Lung microvascular endothelial cell (primary cell): ENCODE measurements around the gene KRTAP29-1. TPM values are rescaled to one million over a fixed set of nuclear protein-coding genes. Genes with fewer than 3 reads are reported as not detected.
"Not testable (repeated sequence)": the region's sequence is repeated elsewhere in the genome, so short reads cannot be mapped to it uniquely, and the experiment has no call there.

ENCODE experiments used
- DNase-seq, 2 donors: peaks; one replicate each; pipeline versions ENCODE4 v3.0.0 to v3.0.0-alpha.2; 2010; ENCODE audit warnings: low read depth in 2 of 2
- total RNA-seq: library from RNA; depleted of rRNA; stranded (reverse); fragments of >200 nt; gene quantifications from 2 replicates; pipeline ENCODE4 v1.2.1, GENCODE V29; 2014

Gene KRTAP29-1, protein sequence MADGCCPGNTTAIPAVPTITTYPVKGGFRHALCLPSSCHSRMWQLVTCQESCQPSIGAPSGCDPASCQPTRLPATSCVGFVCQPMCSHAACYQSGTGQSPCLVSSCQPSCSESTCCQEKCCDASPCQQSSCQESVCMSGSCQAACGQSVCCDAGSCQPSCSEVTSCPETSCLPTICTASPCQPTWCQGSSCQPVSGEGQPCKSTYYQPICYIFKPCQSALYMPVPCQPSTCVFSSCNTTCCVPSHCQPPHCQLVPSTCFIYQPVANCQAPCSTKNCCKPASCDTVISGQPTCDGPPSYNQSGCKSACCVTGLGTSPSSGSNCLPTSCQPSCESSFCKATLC
- total RNA-seq: not detected in 2 replicates

DNA sequence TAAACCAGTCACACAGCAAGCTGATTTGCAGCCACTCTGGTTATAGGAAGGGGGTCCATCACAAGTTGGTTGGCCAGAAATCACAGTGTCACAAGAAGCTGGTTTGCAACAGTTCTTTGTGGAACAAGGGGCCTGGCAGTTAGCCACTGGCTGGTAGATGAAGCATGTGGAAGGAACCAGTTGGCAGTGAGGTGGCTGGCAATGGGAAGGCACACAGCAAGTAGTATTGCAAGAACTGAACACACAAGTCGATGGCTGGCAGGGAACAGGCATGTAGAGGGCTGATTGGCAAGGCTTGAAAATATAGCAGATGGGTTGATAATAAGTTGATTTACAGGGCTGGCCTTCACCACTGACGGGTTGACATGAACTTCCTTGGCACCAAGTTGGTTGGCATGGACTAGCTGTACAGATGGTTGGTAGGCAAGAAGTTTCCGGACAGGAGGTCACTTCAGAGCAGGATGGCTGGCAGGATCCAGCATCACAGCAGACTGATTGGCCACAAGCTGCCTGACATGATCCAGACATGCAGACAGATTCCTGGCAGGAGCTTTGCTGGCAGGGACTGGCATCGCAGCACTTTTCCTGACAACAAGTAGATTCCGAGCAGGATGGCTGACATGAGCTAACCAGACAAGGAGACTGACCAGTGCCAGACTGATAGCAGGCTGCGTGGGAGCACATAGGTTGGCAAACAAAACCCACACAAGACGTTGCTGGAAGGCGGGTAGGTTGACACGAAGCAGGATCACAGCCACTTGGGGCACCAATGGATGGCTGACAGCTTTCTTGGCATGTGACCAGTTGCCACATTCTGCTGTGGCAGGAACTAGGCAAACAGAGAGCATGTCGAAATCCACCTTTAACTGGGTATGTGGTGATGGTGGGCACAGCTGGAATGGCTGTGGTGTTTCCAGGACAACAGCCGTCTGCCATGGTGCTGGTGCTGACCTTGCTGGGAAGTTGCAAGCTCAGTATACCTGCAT is at the start of gene KRTAP29-1:
KRTAP29-1 (minus strand) TSS at position 936 of the 986 bp plus-strand sequence; CDS start at position 936, 0 bp downstream.
- no peak for DNase-seq

DNA sequence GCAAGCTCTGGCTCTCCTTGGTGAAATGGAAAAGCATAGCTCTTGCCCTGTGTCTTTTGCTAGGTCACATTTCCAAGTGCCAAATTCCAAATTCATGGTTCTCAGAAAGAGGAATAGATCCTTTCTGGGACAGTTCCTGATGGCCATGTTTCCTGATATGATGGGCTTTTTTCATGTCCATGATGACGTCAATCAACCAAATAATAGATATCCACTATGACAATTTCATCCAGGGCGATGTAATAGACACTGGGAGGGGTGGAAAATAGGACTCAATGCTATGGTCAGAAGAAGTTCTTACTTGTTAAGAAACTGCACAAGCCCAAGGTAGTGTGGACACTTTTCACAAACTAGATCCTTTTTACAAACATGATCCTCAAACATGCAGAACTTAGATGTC is 48.5 kb upstream of the KRTAP29-1 start:
- no peak for DNase-seq

DNA sequence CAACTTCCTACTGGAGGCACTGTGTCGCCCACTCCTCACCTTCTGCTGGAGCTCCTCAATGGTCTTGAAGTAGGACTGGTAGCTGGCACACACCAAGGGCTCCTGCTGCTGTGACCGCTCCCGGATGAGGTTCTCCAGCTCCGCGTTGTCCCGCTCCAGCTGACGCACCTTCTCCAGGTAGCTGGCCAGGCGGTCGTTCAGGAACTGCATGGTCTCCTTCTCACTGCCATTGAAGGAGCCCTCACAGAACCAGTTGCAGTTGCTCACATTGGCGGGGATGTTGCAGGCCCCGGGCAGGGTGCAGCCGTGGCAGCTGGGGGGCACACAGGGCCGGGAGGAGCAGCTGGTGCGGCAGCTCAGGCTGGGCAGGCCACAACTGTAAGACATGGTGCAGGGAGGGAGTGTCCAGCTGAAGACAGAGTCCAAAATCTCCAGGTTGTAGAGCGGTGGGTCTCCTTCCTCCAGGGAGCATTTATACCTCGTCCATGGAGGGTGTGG is 47.8 kb upstream of the KRTAP29-1 start, which contains the start of gene KRT33A:
KRT33A (minus strand) TSS at position 448 of the 498 bp plus-strand sequence; CDS start at position 387, 61 bp downstream.
- not testable (repeated sequence) for DNase-seq

DNA sequence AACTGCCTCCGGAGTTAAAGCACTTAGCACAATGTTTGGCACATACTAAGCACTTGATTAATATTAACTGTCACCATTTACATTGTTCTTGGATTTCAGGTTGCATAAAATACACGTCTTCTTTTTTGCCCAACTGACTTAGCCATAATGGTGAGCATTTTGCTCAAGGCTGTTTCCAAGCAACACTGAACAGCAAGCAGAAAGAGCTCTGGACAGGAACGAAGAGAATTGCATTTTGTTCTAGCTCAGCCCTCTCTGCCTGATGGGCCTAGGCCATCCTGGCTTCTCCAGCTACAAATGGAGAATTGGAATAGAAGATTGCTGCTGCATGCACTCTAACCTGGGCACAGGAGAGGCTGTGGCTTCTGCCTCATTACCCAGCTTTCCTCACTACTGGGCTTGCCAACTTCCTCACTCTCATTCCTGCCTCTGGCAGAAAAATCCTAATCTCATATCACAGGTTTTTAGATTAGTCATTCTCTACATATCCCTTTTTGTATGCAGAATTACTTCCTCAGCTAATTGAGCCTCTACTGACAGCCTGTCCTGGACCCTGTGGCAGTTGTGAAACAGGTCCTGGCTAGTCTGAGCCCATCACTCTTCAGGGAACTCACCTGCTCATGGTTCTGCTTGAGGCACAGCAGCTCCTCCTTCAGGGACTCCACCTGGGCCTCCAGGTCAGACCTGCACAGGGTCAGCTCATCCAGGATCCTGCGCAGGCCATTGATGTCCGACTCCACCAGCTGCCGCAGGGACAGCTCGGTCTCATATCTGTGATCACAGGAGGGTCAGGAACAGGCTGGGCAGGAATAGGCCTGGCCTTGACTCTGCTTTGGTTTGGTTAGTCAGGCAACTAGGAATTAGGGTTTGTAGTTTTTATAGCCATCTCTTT is 45.5 kb upstream of the KRTAP29-1 start:
- DNase-seq: no peak

DNA sequence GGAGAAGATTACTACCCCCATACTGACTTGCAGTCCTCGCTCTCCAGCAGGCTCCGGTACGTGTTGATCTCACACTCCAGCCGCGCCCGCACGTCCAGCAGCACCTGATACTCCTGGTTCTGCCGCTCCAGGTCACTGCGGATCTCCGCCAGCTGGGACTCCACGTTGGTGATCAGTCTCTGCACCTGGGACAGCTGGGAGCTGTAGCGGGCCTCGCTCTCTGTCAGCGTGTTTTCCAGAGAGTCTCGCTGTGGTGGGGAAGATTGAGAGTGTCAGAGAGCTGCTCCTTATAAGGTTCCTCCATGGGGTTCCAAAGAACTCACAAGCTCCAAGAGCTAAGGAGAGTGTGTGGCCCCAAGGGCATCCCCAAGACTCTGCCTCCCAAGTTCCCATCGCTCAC is 43.8 kb upstream of the KRTAP29-1 start:
- not testable (repeated sequence) for DNase-seq

DNA sequence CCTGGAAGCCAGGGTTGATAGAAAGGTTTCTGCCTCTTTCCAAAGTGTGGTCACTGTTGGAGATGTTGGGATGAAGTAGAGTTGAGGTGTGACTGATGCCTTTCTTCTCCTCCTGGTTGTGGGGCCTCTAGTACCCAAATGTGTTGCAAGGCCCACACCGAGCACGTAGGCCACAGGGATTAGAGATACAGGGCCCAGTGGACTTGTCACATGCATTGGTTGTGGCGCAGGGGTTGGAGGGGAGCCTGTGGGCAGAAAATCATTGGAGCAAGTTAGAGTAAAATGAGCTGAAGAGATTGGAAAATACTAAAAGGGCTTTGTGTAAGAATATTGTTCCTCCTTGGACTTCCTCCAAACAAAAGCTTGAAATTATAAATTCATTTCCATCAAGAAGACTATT is 43.3 kb upstream of the KRTAP29-1 start:
- DNase-seq: no peak

DNA sequence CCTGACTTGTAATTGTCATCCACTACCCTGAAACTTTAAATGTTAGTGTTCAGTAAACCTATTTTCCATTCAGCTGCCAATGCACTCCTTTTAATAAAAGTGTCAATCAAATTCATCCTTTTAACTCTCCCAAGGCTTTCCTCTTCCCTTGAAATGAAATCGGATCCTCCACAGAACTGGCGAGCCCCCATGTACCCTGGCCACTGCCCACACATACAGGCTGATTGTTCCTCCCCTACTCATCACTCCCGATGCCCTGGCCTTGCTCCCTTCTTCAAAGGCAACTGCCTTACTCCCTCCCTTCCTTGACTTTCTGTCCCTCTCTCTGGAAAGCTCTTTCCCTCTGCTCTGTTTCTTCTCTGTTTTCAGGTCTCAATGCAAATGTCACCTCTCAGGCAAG is 40.4 kb upstream of the KRTAP29-1 start:
- no peak for DNase-seq

DNA sequence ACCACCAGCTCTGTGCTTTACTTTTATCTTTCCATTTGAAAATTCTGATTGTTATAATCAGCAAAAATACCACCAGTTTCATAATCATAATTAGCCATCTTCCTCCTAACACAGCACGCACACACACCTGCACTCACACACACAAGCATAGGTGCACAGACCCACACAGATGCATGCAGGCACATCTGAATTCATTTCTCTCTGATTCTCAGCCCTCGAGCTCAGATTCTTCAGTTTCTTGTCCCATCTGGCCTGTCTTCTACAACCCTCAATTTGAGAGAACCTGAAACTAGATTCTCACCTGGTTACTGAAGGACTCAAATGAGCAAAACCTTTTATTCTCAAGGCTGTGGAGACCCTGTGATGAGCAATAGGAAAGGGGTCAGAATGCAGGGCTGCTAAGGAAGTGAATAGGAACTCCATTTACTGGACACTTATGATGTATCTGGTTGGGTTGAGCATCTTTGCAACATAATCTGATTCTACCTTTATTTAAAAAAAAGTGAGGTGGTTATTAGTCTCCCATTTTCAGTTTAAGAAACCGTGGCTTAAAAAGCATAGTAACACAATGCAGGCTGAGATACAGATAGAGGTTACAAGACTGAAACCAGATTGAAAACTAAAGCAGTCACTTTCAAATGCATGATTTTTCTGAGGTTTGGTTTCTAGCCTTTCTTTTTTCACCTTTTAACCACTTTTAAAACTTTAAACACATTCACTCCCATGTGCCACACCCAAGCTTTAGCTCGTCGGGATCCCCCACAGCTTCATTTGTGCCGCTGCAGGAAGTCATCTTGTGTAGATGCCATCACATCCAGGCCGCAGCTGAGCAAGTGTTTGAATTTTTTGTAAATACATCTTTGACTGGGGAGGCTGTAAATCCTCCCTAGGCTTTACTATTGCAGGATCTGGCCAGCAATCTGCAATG is 38.5 kb upstream of the KRTAP29-1 start:
- no peak for DNase-seq

DNA sequence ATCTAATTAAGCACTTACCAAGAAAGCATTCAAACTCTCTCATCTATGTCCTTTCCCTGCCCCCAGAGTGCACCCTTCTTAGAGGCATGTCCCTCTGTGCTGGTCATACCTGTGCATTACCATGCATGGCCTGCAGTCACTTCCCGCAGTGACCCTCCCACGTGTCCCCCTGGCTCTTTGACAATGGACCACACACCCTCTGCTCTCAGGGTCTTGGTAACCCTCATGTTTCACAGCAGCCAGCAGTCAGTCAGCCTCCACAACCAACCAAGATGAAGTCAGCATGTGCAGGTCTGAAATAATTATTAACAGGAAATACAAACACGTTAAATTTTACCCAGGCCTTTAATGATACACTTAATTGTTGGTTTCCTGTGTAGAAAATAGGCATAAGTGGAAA is 37.8 kb upstream of the KRTAP29-1 start:
- no peak for DNase-seq

DNA sequence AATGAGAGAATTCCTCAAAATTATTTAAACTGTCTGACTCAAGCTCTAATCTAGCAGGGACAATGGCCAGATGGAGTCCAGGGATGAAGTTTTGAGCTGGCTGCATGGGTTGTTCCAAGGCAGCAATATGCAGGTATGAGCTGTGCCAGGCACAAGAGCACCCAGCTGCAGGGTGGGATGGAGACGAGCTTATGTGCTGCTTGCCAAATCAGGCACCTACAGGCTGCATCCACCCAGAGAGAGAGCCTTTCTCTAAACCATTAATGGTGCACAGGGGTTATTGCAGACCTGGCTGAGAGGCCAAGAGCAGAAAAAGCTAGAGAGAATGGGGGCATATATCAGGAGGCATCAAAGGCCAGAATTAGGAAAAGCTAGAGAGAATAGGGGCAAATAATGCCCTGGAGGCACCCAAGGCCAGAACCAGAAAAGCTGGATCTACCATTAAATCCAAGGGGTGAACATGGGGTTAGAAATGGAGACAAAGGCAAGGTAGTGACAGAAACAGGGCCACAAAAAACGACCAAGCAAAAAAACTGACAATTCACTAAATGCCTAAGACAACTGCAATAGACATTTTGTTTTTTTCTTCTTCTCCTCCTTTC is 37.0 kb upstream of the KRTAP29-1 start:
- no peak for DNase-seq

DNA sequence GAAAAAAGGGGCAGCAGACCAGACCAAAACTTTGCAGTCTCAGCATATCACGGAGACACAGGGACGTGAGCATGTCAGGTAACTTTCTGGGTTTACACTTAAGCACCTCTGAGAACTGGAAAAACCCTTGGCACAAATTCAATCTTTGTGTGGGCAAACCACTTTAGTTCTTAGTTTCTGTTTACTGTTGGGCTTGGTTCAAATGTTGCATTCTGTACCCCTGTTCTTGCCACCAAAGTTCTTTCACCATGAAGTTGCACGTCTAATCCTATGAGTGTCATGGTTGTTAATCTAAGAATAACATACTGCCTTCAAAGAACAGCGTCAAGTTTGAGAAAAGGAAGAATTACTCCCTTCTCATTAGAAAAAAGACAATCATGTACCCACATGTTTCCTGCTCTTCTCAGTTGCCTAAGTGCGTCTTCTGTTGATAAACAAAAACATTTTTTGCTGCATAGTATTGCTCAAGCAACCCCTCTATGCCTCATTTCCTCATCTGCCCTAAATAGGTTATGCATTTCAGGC is 36.4 kb upstream of the KRTAP29-1 start:
- no peak for DNase-seq

DNA sequence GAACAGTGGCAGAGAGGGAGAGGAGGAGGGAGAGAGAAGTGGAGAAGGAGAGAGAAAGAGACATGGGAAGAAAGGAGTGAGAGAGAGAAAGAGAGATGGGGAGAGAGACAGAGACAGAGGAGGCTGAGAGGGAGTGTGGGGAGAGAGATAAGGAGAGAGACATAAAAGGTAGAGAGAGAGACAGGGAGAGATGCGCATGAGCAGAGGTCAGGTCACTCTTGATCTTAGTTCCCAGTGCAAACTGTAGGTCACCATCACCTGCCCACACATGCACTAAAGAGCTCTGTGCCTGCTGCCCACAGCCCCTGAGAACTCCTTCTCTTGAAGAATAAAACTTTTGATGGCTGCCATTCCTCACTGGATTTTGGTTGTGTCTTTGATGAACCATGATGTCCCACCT is 33.1 kb upstream of the KRTAP29-1 start:
- DNase-seq: no peak

DNA sequence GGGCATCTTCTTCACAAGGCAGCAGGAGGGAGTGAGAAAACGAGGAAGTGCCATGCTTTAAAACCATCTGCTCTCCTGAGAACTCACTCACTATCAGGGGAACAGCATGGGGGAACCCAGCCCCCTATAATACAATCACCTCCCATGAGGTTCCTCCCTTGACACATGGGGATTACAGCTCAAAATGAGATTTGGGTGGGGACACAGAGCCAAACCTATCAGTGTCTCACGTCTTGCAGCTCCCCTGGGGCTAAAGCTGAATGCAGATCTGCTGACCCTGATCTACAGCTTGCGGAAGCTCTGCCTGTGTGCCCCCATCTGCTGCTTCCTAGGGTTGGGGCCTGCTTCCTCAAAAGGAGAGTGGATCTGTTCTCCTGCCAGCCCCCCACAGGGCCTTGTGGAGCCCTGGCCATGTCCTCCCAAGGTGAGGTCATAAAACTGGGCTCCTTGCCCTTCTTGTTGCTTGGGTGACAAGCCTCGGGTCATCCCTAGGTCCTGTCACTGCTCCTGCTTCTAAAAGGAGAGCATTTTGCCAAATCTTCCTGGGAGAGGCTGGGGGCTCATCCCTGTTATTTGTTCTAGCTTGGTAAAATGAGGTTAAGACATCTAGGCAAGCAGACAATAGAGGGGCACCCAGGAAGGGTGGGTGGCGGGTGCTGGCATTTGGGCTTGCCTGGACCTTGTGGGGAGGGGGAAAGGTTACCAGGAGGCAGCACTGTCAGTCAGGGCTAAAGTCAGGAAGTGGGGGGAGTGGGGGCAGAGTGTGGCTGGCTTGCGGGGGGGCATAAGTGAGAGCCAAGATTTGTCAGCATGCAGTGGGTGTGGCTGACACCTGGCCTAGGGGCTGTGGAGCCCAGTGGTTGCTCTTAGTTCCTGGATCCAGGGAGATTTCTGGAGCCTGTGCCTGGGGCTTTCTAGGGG is 32.0 kb upstream of the KRTAP29-1 start:
- DNase-seq: no peak

DNA sequence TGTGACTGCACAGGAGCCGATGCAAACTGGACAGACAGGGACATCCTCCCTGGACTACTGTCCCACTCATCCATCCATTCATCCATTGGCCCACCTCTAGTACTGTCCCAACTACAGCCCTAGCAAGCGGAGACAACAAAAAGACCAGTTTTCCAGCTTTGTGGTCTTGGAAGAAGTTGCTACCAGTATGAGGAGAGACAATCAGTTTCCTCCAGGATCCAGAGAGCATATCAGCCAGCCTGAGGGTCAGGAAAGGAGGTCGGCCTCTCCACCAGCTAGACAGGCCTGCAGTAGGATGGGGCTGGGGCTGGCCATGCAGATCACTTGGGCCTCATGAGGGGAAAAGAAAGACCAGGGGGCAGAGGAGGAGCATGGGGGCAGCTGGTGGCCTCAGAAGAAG is 31.2 kb upstream of the KRTAP29-1 start:
- DNase-seq: no peak

DNA sequence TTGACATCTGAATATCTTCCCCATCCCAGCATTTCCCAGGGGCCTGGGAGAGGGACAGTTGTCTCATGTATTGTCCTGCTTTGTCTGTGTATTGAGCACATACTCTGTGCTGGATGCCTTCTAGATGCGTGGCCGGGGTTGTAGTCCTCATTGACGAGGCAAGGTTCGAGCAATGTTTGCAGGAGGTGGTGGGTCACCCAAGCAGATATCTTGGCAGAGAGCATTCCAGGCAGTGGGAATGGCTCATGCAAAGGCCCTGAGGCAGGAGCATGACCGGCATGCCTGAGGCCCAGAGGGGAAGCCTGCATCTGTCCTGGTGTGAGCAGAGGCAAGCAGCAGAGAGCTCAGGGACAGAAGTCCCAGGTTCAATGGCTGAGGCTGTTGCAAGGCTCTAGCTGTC is 30.4 kb upstream of the KRTAP29-1 start:
- no peak for DNase-seq

DNA sequence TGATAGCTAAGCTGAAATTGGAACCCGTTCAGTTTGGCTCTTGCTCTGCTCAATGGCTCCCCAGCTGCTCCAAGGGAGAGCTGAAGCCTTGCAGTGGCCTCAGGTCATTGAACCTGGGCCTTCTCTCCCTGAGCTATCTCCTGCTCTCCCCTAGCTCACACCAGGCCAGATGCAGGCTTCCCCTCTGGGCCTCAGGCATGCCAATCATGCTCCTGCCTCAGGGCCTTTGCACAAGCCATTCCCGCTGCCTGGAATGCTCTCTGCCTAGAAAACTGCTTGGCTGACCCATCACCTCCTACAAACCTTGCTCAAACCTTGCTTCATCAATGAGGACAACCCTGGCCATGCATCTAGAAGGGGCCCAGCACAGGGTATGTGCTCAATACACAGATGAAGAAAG is 29.6 kb upstream of the KRTAP29-1 start:
- no peak for DNase-seq

DNA sequence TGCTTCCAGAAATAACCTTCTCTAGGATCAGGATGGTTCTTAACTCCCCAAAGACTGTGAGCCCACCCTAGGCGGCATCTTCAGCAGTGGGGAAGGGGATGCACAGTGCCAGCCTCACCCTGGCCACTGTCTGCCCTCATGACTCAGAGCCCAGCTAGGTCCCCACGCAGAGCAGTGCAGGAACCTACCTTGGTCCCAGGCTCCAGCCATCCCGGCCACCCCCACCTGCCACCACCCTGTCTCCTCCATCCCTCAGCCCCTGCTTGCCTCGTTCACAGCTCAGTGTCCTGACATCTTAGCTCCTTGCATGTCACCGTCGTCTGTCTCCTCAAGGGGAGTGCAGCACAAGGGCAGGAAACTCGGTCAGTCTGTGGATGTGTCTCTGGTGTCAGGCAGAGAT is 29.0 kb upstream of the KRTAP29-1 start:
- no peak for DNase-seq

DNA sequence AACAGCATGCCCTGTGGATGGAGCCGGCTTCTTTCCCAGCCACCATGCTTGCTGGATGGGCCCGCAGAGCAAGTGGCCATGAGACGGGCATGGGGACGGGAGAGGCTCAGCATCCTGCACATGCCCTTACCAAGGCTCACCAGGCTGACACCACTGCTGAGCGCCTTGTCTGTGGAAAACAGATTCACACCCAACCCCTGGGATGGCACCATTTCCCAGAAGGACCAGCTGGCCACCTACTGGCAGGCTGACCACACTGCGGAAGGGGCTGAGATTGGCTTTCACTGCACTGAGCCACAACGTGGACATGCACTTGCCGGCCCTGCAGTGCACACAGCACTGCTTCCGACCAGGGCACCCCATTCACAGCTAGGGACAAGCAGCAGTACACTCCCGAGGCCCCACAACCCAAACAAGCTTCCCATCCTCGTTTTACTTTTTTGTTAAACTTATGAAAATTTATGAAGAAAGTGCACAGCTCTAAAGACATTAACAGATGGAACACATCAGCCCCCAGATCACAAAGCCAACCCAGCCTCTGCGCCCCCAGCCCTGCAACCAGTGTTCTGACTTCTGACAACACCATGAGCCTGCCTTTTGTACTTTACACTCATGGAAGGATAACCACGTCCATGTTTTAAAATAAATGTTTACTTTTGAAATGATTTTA is 26.8 kb upstream of the KRTAP29-1 start:
- peak; percentile 53 to 67 for DNase-seq
